ENCODE data around the gene FNDC3A. TPM values are rescaled to one million over a fixed set of nuclear protein-coding genes. Genes with fewer than 3 reads are reported as not detected.

The FNDC3A gene
- total and polyA plus RNA-seq, 4 donors, result 17.6 to 87.6 (median 34.5) TPM

- TF ChIP-seq CTCF (IDR thresholded peaks at IDR 0.05; ENCODE audit: control extremely low read depth, extremely low read depth), result no peak
- 4 to 8% methylated on average over 6 of the region's 6 CpGs for WGBS, 2 donors
- peak overlapping the region; percentile 83 for H3K4me3 ChIP-seq
- peaks cover 0 to 14% (median 2%) of the 10 kb centered on the region in 5 donors for H3K4me1 ChIP-seq (ENCODE audit: control insufficient read depth in 5 of 5, insufficient read depth in 5 of 5, low read length in 5 of 5)
- DNase-seq, result no peak
- H3K27ac ChIP-seq (ENCODE audit: low read depth in 1 of 2, low read length in 1 of 2), result peak overlapping the region; percentile 85 to 97
- no peaks in the 10 kb centered on the region for H3K9me3 ChIP-seq (ENCODE audit: control insufficient read depth in 4 of 4, insufficient read depth in 3 of 4, low read length in 3 of 4)
- no peaks in the 10 kb centered on the region for H3K27me3 ChIP-seq (ENCODE audit: control insufficient read depth in 3 of 3, insufficient read depth in 3 of 3, low read length in 2 of 3)
- peak overlapping the region; percentile 95 to 98 for H3K9ac ChIP-seq (ENCODE audit: insufficient read depth in 1 of 2, low read length in 2 of 2)
- no peak for ATAC-seq (ENCODE audit: insufficient read depth, low FRiP score)
- H3K36me3 ChIP-seq (ENCODE audit: control insufficient read depth in 4 of 4, insufficient read depth in 4 of 4, low read length in 4 of 4), result peaks cover 2 to 5% (median 3%) of the 10 kb centered on the region in 4 donors
Observed at GRCh38 chr13:49248622-49249002, 272.9 kb downstream of the FNDC3A start.

- DNase-seq (no peak), ATAC-seq (ENCODE audit: insufficient read depth, low FRiP score) (no peak)
- Histone ChIP-seq H3K4me1 (ENCODE audit: control insufficient read depth in 5 of 5, insufficient read depth in 5 of 5, low read length in 5 of 5) (peaks cover 0 to 14% (median 2%) of the 10 kb centered on the region in 5 donors), H3K9me3 (ENCODE audit: control insufficient read depth in 4 of 4, insufficient read depth in 3 of 4, low read length in 3 of 4) (no peaks in the 10 kb centered on the region), H3K4me3 (no peak overlapping the region), H3K36me3 (ENCODE audit: control insufficient read depth in 4 of 4, insufficient read depth in 4 of 4, low read length in 4 of 4) (peaks cover 9 to 17% (median 11%) of the 10 kb centered on the region in 4 donors), H3K27me3 (ENCODE audit: control insufficient read depth in 3 of 3, insufficient read depth in 3 of 3, low read length in 2 of 3) (no peaks in the 10 kb centered on the region), H3K27ac (ENCODE audit: low read depth in 1 of 2, low read length in 1 of 2) (no peak overlapping the region), H3K9ac (ENCODE audit: insufficient read depth in 1 of 2, low read length in 2 of 2) (no peak overlapping the region)
- TF ChIP-seq CTCF (IDR thresholded peaks at IDR 0.05; ENCODE audit: control extremely low read depth, extremely low read depth), result no peak
- WGBS, 2 donors, result 42 to 73% methylated on average over 5 of the region's 5 CpGs
Observed at GRCh38 chr13:49251326-49251725, 275.6 kb downstream of the FNDC3A start.

GRCh38 chr13:49253310-49253709 is 277.6 kb downstream of the FNDC3A start:
- no peak for TF ChIP-seq CTCF (IDR thresholded peaks at IDR 0.05; ENCODE audit: control extremely low read depth, extremely low read depth)
- no peak for ATAC-seq (ENCODE audit: insufficient read depth, low FRiP score)
- Histone ChIP-seq H3K27me3 (ENCODE audit: control insufficient read depth in 3 of 3, insufficient read depth in 3 of 3, low read length in 2 of 3) (no peaks in the 10 kb centered on the region), H3K27ac (ENCODE audit: low read depth in 1 of 2, low read length in 1 of 2) (no peak overlapping the region), H3K9me3 (ENCODE audit: control insufficient read depth in 4 of 4, insufficient read depth in 3 of 4, low read length in 3 of 4) (no peaks in the 10 kb centered on the region), H3K4me1 (ENCODE audit: control insufficient read depth in 5 of 5, insufficient read depth in 5 of 5, low read length in 5 of 5) (peaks cover 0 to 8% (median 2%) of the 10 kb centered on the region in 5 donors), H3K36me3 (ENCODE audit: control insufficient read depth in 4 of 4, insufficient read depth in 4 of 4, low read length in 4 of 4) (peaks cover 9 to 23% (median 18%) of the 10 kb centered on the region in 4 donors), H3K9ac (ENCODE audit: insufficient read depth in 1 of 2, low read length in 2 of 2) (no peak overlapping the region), H3K4me3 (no peak overlapping the region)
- DNase-seq, result no peak
- WGBS, 2 donors, result 74 to 89% methylated on average over 1 of the region's 1 CpG

- WGBS, 2 donors, result 16 to 33% methylated on average over 1 of the region's 1 CpG
- Histone ChIP-seq H3K4me3 (no peak overlapping the region), H3K9ac (ENCODE audit: insufficient read depth in 1 of 2, low read length in 2 of 2) (no peak overlapping the region)
Observed at GRCh38 chr13:49254007-49254406, 278.3 kb downstream of the FNDC3A start.

More at GRCh38 chr13:49254007-49254406, 278.3 kb downstream of the FNDC3A start:
- no peaks in the 10 kb centered on the region for H3K9me3 ChIP-seq (ENCODE audit: control insufficient read depth in 4 of 4, insufficient read depth in 3 of 4, low read length in 3 of 4)
- H3K36me3 ChIP-seq (ENCODE audit: control insufficient read depth in 4 of 4, insufficient read depth in 4 of 4, low read length in 4 of 4), result peaks cover 9 to 25% (median 19%) of the 10 kb centered on the region in 4 donors
- DNase-seq, result no peak
- peaks cover 0 to 2% (median 0%) of the 10 kb centered on the region in 5 donors for H3K4me1 ChIP-seq (ENCODE audit: control insufficient read depth in 5 of 5, insufficient read depth in 5 of 5, low read length in 5 of 5)
- ATAC-seq (ENCODE audit: insufficient read depth, low FRiP score), result no peak
- TF ChIP-seq CTCF (IDR thresholded peaks at IDR 0.05; ENCODE audit: control extremely low read depth, extremely low read depth), result no peak
- H3K27ac ChIP-seq (ENCODE audit: low read depth in 1 of 2, low read length in 1 of 2), result no peak overlapping the region
- H3K27me3 ChIP-seq (ENCODE audit: control insufficient read depth in 3 of 3, insufficient read depth in 3 of 3, low read length in 2 of 3), result no peaks in the 10 kb centered on the region

Data from lung (tissue), 12 donors.